Measurements from ENCODE around the gene PACS1. TPM values are rescaled to one million over a fixed set of nuclear protein-coding genes. Genes with fewer than 3 reads are reported as not detected.

PACS1 gene
- total and polyA plus RNA-seq, 4 experiments from 2014 or later, result 13.7 to 262 (median 177) TPM

- ChIA-PET CTCF (ENCODE audit: partially characterized antibody) (interaction anchor here (1.0 to 1.4 kb wide), 2 partner anchors 18 to 92 kb away, joined by 3 read pairs; no protein-coding TSS in a partner anchor), POLR2A (ENCODE audit: partially characterized antibody) (no interaction called here)
- H3K4me1 ChIP-seq (ENCODE audit: insufficient read depth, low read length), result peaks cover 24% of the 10 kb centered on the region
- no peaks in the 10 kb centered on the region for H3K9me3 ChIP-seq (ENCODE audit: control insufficient read depth in 1 of 2, low read length in 2 of 2)
- H3K4me3 ChIP-seq (ENCODE audit: low read length in 2 of 2), result no peak overlapping the region
- peaks cover 14 to 31% (median 22%) of the 10 kb centered on the region in 4 donors for H3K4me1 Mint-ChIP-seq
- H3K36me3 ChIP-seq (ENCODE audit: insufficient read depth, low read length), result no peaks in the 10 kb centered on the region
- H3K4me3 Mint-ChIP-seq, result no peak overlapping the region
- no peaks in the 10 kb centered on the region for H3K9me3 Mint-ChIP-seq
- peaks cover 0 to under 1% of the 10 kb centered on the region in 2 donors for H3K36me3 Mint-ChIP-seq
- no peak overlapping the region for H3K27ac ChIP-seq (ENCODE audit: low read depth, low read length)
- no peaks in the 10 kb centered on the region for H3K27me3 ChIP-seq (ENCODE audit: insufficient read depth, low read length)
- H3K27me3 Mint-ChIP-seq, result peaks cover 10 to 14% of the 10 kb centered on the region in 2 donors
- intact Hi-C loops (cut with micrococcal nuclease), result no loop called here
- H3K27ac Mint-ChIP-seq, result peak overlapping the region in 1 of 7 donors; percentile 35
- DNase-seq, result no peak
Measured at GRCh38 chr11:66293777-66294625, 223.9 kb downstream of the PACS1 start.

Other genes starting within 250 kb of the PACS1 start
- under 1 TPM; 0.42 to 0.64 TPM for gene SNX32, start 236.3 kb upstream of the PACS1 start, total RNA-seq
- under 1 TPM; 0.68 to 0.93 TPM for gene SNX32, start 236.3 kb upstream of the PACS1 start, polyA plus RNA-seq
- gene CFL1, start 212.1 kb upstream of the PACS1 start, total RNA-seq, result 100 to 1,000 TPM; 540 to 578 TPM
- gene CFL1, start 212.1 kb upstream of the PACS1 start, polyA plus RNA-seq, result 1,000 to 10,000 TPM; 2,794 to 2,825 TPM
- 10 to 100 TPM; 93.6 to 95.5 TPM for gene MUS81, start 209.8 kb upstream of the PACS1 start, total RNA-seq
- 10 to 100 TPM; 24.0 to 31.1 TPM for gene MUS81, start 209.8 kb upstream of the PACS1 start, polyA plus RNA-seq
- 1 to 10 TPM; 6.0 to 8.3 TPM for gene EFEMP2, start 197.5 kb upstream of the PACS1 start, total RNA-seq
- gene EFEMP2, start 197.5 kb upstream of the PACS1 start, polyA plus RNA-seq, result under 1 TPM; 0.40 to 0.55 TPM
- 10 to 100 TPM; 30.1 to 30.4 TPM for gene CTSW, start 190.4 kb upstream of the PACS1 start, total RNA-seq
- 100 to 1,000 TPM in 1 of 2 donors, 10 to 100 TPM in 1; 80.9 to 107 TPM for gene CTSW, start 190.4 kb upstream of the PACS1 start, polyA plus RNA-seq
- 10 to 100 TPM; 39.9 to 42.1 TPM for gene FIBP, start 181.8 kb upstream of the PACS1 start, total RNA-seq
- 10 to 100 TPM; 79.3 to 99.0 TPM for gene FIBP, start 181.8 kb upstream of the PACS1 start, polyA plus RNA-seq
- gene CCDC85B, start 179.6 kb upstream of the PACS1 start, total RNA-seq, result 10 to 100 TPM; 22.9 to 24.9 TPM
- 10 to 100 TPM; 60.0 to 68.3 TPM for gene CCDC85B, start 179.6 kb upstream of the PACS1 start, polyA plus RNA-seq
- gene FOSL1, start 169.9 kb upstream of the PACS1 start, total RNA-seq, result under 1 TPM; 0.39 to 0.79 TPM
- under 1 TPM in 1 of 2 donors, not detected in 1; 0.81 TPM for gene FOSL1, start 169.9 kb upstream of the PACS1 start, polyA plus RNA-seq
- gene C11orf68, start 151.2 kb upstream of the PACS1 start, total RNA-seq, result 10 to 100 TPM; 57.1 to 59.5 TPM
- 10 to 100 TPM; 48.0 to 81.6 TPM for gene C11orf68, start 151.2 kb upstream of the PACS1 start, polyA plus RNA-seq
- 10 to 100 TPM; 78.2 to 78.7 TPM for gene DRAP1, start 150.8 kb upstream of the PACS1 start, total RNA-seq
- 100 to 1,000 TPM in 1 of 2 donors, 10 to 100 TPM in 1; 90.4 to 102 TPM for gene DRAP1, start 150.8 kb upstream of the PACS1 start, polyA plus RNA-seq
- gene TSGA10IP, start 124.8 kb upstream of the PACS1 start, total RNA-seq, result not detected
- not detected for gene TSGA10IP, start 124.8 kb upstream of the PACS1 start, polyA plus RNA-seq
- 10 to 100 TPM; 83.9 to 90.6 TPM for gene SART1, start 108.5 kb upstream of the PACS1 start, total RNA-seq
- 10 to 100 TPM; 11.5 to 50.5 TPM for gene SART1, start 108.5 kb upstream of the PACS1 start, polyA plus RNA-seq
- gene EIF1AD, start 68.1 kb upstream of the PACS1 start, total RNA-seq, result 10 to 100 TPM; 60.2 to 65.4 TPM
- gene EIF1AD, start 68.1 kb upstream of the PACS1 start, polyA plus RNA-seq, result 10 to 100 TPM; 15.5 to 20.2 TPM
- 10 to 100 TPM; 90.8 to 92.9 TPM for gene BANF1, start 67.8 kb upstream of the PACS1 start, total RNA-seq
- 100 to 1,000 TPM; 159 to 163 TPM for gene BANF1, start 67.8 kb upstream of the PACS1 start, polyA plus RNA-seq
- not detected for gene CST6, start 58.3 kb upstream of the PACS1 start, total RNA-seq
- gene CST6, start 58.3 kb upstream of the PACS1 start, polyA plus RNA-seq, result not detected
- gene CATSPER1, start 43.8 kb upstream of the PACS1 start, total RNA-seq, result not detected
- gene CATSPER1, start 43.8 kb upstream of the PACS1 start, polyA plus RNA-seq, result not detected
- not detected for gene GAL3ST3, start 21.1 kb upstream of the PACS1 start, total RNA-seq
- not detected for gene GAL3ST3, start 21.1 kb upstream of the PACS1 start, polyA plus RNA-seq
- 100 to 1,000 TPM; 238 to 240 TPM for gene SF3B2, start 17.9 kb upstream of the PACS1 start, total RNA-seq
- gene SF3B2, start 17.9 kb upstream of the PACS1 start, polyA plus RNA-seq, result 100 to 1,000 TPM in 1 of 2 donors, 10 to 100 TPM in 1; 74.4 to 128 TPM
- gene KLC2, start 187.4 kb downstream of the PACS1 start, total RNA-seq, result 10 to 100 TPM; 33.6 to 34.0 TPM
- 1 to 10 TPM; 1.7 to 7.3 TPM for gene KLC2, start 187.4 kb downstream of the PACS1 start, polyA plus RNA-seq
- gene RAB1B, start 198.4 kb downstream of the PACS1 start, total RNA-seq, result 10 to 100 TPM; 76.4 to 79.4 TPM
- 10 to 100 TPM in 1 of 2 donors, 1 to 10 TPM in 1; 9.7 to 15.2 TPM for gene RAB1B, start 198.4 kb downstream of the PACS1 start, polyA plus RNA-seq
- gene CNIH2, start 207.9 kb downstream of the PACS1 start, total RNA-seq, result 1 to 10 TPM; 1.4 to 1.8 TPM
- not detected for gene CNIH2, start 207.9 kb downstream of the PACS1 start, polyA plus RNA-seq
- 10 to 100 TPM; 40.4 to 45.1 TPM for gene YIF1A, start 218.9 kb downstream of the PACS1 start, total RNA-seq
- 10 to 100 TPM; 53.4 to 77.5 TPM for gene YIF1A, start 218.9 kb downstream of the PACS1 start, polyA plus RNA-seq
- gene TMEM151A, start 221.6 kb downstream of the PACS1 start, total RNA-seq, result not detected
- gene TMEM151A, start 221.6 kb downstream of the PACS1 start, polyA plus RNA-seq, result not detected
- gene CD248, start 246.8 kb downstream of the PACS1 start, total RNA-seq, result under 1 TPM in 1 of 2 experiments, not detected in 1; 0.12 TPM
- gene CD248, start 246.8 kb downstream of the PACS1 start, polyA plus RNA-seq, result under 1 TPM in 1 of 2 donors, not detected in 1; 0.18 TPM

Measured in CD4-positive, alpha-beta memory T cell (primary cell).